Measurements from ENCODE around the gene KIF5A.
"Not testable (repeated sequence)": the region's sequence is repeated elsewhere in the genome, so short reads cannot be mapped to it uniquely, and the experiment has no call there.

The KIF5A gene

DNA sequence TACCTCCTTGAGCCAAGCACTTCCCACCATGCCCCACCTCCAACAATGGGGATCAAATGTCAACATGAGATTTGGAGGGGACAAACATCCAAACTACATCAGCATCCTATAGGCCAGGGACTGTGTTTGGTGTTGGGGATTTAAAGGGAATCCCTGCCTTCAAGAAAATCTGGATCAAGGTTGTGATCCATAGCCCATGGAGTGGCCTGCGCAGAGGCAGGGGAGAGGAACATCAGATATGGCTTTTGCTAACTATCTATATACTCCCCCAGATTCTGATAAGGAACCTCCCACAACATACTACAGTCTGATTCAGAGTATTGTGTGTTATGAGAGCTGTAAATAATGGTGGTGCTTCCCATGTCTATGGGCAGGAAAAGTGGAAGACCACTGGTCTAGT is 5.1 kb downstream of the KIF5A start:
- TF ChIP-seq, protein P1, sequence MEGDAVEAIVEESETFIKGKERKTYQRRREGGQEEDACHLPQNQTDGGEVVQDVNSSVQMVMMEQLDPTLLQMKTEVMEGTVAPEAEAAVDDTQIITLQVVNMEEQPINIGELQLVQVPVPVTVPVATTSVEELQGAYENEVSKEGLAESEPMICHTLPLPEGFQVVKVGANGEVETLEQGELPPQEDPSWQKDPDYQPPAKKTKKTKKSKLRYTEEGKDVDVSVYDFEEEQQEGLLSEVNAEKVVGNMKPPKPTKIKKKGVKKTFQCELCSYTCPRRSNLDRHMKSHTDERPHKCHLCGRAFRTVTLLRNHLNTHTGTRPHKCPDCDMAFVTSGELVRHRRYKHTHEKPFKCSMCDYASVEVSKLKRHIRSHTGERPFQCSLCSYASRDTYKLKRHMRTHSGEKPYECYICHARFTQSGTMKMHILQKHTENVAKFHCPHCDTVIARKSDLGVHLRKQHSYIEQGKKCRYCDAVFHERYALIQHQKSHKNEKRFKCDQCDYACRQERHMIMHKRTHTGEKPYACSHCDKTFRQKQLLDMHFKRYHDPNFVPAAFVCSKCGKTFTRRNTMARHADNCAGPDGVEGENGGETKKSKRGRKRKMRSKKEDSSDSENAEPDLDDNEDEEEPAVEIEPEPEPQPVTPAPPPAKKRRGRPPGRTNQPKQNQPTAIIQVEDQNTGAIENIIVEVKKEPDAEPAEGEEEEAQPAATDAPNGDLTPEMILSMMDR (conservative IDR thresholded peaks at IDR 0.05) = no peak
- TF ChIP-seq ZFX (IDR thresholded peaks at IDR 0.05) = no peak
- no peak overlapping the region for H3K27ac ChIP-seq

DNA sequence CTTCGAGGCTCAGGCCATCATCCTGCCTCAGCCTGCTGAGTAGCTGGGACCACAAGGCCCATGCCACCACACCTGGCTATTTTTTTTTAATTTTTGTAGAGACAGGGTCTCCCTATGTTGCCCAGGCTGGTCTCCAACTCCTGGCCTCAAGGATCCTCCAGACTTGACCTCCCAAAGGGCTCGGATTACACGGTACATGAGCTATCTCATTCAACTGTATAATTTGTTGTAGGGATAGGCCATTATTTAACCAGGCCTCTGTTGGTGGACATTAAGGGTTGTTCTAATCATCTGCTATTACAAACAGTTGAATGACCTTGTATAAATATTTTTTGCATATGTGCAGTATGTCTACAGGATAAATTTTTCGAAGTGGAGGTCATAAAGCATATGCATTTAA is 9.0 kb downstream of the KIF5A start:
- no peak overlapping the region for H3K27ac ChIP-seq

DNA sequence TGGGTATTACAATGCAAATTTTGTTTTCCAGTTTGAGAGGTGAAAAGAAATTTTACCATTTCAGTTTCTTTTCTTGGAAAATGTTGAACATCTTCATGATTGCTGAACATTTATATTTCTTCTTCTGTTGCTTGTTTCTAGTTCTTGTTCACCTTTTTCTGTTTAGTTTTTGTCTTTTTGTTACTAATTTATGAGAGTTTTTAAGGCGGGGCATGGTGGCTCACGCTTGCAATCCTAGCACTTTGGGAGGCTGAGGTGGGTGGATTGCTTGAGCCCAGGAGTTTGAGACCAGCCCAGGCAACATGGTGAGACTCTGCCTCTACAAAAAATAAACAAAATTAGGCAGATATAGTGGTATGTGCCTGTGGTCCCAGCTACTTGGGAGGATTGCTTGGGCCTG is 10.7 kb downstream of the KIF5A start:
- TF ChIP-seq, protein P1 (conservative IDR thresholded peaks at IDR 0.05) = no peak
- no peak for TF ChIP-seq ZFX (IDR thresholded peaks at IDR 0.05)
- H3K27ac ChIP-seq = no peak overlapping the region

More for the DNA sequence above, 9.0 kb downstream of the KIF5A start:
- no peak for TF ChIP-seq ZFX (IDR thresholded peaks at IDR 0.05)
- TF ChIP-seq, protein P1 (conservative IDR thresholded peaks at IDR 0.05) = no peak

DNA sequence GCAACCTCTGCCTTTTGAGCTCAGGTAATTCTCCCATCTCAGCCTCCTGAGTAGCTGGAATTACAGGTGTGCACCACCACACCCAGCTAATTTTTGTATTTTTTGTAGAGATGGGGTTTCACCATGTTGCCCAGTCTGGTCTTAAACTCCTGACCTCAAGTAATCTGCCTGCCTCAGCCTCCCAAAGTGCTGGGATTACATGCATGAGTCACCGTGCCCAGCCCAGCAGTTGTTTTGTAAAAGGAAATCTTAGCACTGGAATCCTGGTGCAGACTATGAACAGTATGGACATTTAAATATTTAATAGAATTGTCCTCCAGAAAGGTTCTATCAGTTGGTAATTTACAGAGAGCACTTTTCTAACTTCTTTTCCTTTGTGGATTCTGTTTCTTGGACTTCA is 11.3 kb downstream of the KIF5A start:
- not testable (repeated sequence) for H3K27ac ChIP-seq

DNA sequence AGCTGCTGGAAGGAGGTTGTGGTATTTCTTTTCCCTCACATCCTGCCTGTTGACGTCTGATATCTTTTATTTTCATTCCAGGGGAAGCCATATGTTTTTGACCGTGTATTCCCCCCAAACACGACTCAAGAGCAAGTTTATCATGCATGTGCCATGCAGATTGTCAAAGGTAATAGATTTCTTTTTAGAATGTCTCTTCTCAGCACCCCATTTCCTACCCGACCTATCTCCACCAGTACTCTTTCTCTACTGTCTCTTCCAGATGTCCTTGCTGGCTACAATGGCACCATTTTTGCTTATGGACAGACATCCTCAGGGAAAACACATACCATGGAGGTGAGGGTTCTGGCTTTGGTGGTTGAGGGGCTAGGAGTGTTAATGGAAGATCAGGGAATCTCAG is 13.5 kb downstream of the KIF5A start:
- no peak for TF ChIP-seq ZFX (IDR thresholded peaks at IDR 0.05)
- TF ChIP-seq, protein P1 (conservative IDR thresholded peaks at IDR 0.05) = no peak
- no peak overlapping the region for H3K27ac ChIP-seq

DNA sequence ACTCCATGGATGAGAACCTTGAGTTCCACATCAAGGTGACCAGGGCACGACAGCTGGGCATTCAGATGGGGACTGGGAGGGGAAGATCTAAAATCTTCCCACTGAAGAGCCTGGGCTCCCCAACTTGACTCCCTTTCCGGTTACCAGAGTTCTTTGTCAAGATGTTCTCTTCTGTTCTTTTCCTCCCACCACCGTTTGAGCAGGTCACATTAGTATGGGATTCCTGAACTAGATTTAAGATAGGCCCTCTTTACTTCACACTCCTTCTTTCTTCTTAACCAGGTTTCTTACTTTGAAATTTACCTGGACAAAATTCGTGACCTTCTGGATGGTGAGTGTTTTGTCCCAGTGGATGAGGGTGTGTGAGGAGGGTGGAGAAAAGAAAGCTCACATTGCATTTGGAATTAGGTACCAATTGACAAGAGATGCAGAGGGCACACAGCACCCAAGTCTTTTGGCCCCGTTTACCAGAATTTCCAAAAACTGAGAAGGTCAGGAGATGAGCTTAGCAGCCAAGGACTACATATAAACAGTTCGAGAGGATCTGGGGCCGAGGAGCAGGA is 14.4 kb downstream of the KIF5A start:
- TF ChIP-seq, protein P1 (conservative IDR thresholded peaks at IDR 0.05) = no peak
- no peak for TF ChIP-seq ZFX (IDR thresholded peaks at IDR 0.05)
- no peak overlapping the region for H3K27ac ChIP-seq

DNA sequence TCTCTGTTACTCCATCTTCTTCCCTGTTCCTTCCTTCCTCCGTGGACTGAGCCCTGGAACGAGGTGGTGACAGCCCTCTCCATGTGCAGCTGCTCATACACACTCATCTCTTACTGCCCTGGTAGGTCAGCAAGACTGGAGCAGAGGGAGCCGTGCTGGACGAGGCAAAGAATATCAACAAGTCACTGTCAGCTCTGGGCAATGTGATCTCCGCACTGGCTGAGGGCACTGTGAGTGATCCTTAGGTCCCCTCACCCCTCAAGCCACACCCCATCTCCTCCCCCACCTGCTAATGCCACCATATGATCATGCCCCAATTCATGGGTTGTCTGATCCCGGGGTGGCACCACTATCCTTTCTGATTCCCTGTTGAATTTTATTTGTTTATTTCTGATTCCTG is 19.0 kb downstream of the KIF5A start:
- H3K27ac ChIP-seq = no peak overlapping the region
- TF ChIP-seq, protein P1 (conservative IDR thresholded peaks at IDR 0.05) = no peak
- no peak for TF ChIP-seq ZFX (IDR thresholded peaks at IDR 0.05)

DNA sequence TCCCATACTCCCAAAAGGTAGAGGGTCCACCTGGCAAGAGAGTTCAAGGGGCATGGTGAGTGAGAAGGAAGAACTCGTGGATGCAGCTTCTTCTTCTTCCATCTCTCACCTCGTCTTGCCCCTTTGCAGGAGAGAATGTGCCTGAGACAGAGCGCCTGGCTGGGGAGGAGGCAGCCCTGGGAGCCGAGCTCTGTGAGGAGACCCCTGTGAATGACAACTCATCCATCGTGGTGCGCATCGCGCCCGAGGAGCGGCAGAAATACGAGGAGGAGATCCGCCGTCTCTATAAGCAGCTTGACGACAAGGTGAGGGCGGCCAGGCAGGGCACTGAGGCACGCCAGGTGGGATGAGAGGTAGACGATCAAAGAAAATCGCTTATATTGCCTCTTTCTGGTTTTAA is 20.0 kb downstream of the KIF5A start:
- H3K27ac ChIP-seq = no peak overlapping the region
- TF ChIP-seq, protein P1 (conservative IDR thresholded peaks at IDR 0.05) = no peak
- TF ChIP-seq ZFX (IDR thresholded peaks at IDR 0.05) = no peak

DNA sequence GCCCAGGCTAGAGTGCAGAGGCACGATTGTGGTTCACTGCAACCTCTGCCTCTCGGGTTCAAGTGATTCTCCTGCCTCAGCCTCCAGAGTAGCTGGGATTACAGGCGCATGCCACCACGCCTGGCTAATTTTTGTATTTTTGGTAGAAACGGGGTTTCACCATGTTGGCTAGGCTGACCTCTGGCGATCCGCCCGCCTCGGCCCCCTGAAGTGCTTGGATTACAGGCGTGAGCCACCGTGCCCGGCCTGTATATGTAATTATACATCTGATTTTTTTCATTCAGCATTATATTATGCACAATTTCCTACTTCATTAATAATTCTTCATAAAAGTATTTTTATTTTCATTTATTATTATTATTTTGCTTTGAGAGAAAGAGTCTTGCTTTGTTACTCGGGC is 20.6 kb downstream of the KIF5A start:
- H3K27ac ChIP-seq = not testable (repeated sequence)

Measured in C4-2B (cell line).